Smooth muscle cell (in vitro differentiated cells): ENCODE measurements around the gene MTIF3. TPM values are rescaled to one million over a fixed set of nuclear protein-coding genes. Genes with fewer than 3 reads are reported as not detected.

Experiments
- DNase-seq: peaks from one replicate; lab custom pipeline; 2025; ENCODE audit not compliant: unreplicated experiment; lab: John Stamatoyannopoulos, UW
- H2AFZ ChIP-seq: fragments of 200-600 bp; sonication (generic); 2 replicates; pipeline ENCODE4 v1.6.0; 2016; ENCODE audit warnings: antibody characterized with exemption, low read depth, mild to moderate bottlenecking
- H3F3A ChIP-seq: fragments of 200-600 bp; sonication (generic); 2 replicates; pipeline ENCODE4 v1.6.0; 2017; ENCODE audit warnings: antibody characterized with exemption, low read depth
- H3K27ac ChIP-seq: fragments of 200-600 bp; sonication (generic); 2 replicates; pipeline ENCODE4 v1.5.1; 2016; ENCODE audit warnings: low read depth, mild to moderate bottlenecking
- H3K27me3 ChIP-seq: fragments of 200-600 bp; sonication (generic); 2 replicates; pipeline ENCODE4 v1.6.1; 2016; ENCODE audit warnings: low read depth, mild to moderate bottlenecking
- H3K36me3 ChIP-seq: fragments of 200-600 bp; sonication (generic); 2 replicates; pipeline ENCODE4 v1.5.1; 2016; ENCODE audit warnings: low read depth
- H3K4me1 ChIP-seq: fragments of 200-600 bp; sonication (generic); 2 replicates; pipeline ENCODE4 v1.5.1; 2016; ENCODE audit warnings: low read depth
- H3K4me2 ChIP-seq: fragments of 200-600 bp; sonication (generic); 2 replicates; pipeline ENCODE4 v1.6.0; 2016; ENCODE audit warnings: mild to moderate bottlenecking
- H3K4me3 ChIP-seq: fragments of 200-600 bp; sonication (generic); 2 replicates; pipeline ENCODE4 v1.5.1; 2016; ENCODE audit warnings: mild to moderate bottlenecking
- H3K79me2 ChIP-seq: fragments of 200-600 bp; sonication (generic); 2 replicates; pipeline ENCODE4 v1.6.0; 2016; ENCODE audit warnings: low read depth, mild to moderate bottlenecking
- H3K9ac ChIP-seq: fragments of 200-600 bp; sonication (generic); 2 replicates; pipeline ENCODE4 v1.6.0; 2016; ENCODE audit warnings: low read depth
- H3K9me3 ChIP-seq: fragments of 200-600 bp; sonication (generic); replicated peaks from 2 replicates; pipeline ENCODE4 v1.5.1; 2016; ENCODE audit warnings: low read depth
- H4K20me1 ChIP-seq: fragments of 200-600 bp; sonication (generic); 2 replicates; pipeline ENCODE4 v1.6.0; 2016; ENCODE audit warnings: low read depth
- CTCF ChIP-seq: fragments of 200-600 bp; sonication (generic); IDR thresholded peaks from 2 replicates; pipeline ENCODE4 v1.5.1; 2017; ENCODE audit warnings: borderline replicate concordance, mild to moderate bottlenecking, antibody characterized with exemption; ENCODE audit not compliant: insufficient read depth, poor library complexity, severe bottlenecking
- WGBS: methylation state at CpG from one replicate; pipeline ENCODE4 v1.1.7; 2016; ENCODE audit warnings: low lambda C conversion rate; 5-methylcytosine and 5-hydroxymethylcytosine counted together
- polyA plus RNA-seq: library from polyadenylated mRNA; unstranded; fragments of >200 nt; fragmentation: Nextera tagmentation; extraction: Ambion mirVana; gene quantifications from 2 replicates; pipeline ENCODE4 v1.2.1, GENCODE V29; 2016
- total RNA-seq: library from RNA; depleted of rRNA; stranded (reverse); fragments of >200 nt; gene quantifications from 2 replicates; pipeline ENCODE4 v1.2.3, GENCODE V29; 2014

Gene MTIF3
- total and polyA plus RNA-seq, 2 experiments from 2014 or later = 57.0 to 60.5 TPM

- 94% methylated on average over 8 of the region's 8 CpGs for WGBS
- Histone ChIP-seq H2AFZ (no peak overlapping the region), H3F3A (peaks cover 5% of the 10 kb centered on the region), H3K9me3 (no peaks in the 10 kb centered on the region), H3K79me2 (no peaks in the 10 kb centered on the region), H4K20me1 (peaks cover 4% of the 10 kb centered on the region), H3K4me2 (no peak overlapping the region), H3K4me1 (peaks cover 17% of the 10 kb centered on the region), H3K27me3 (peaks cover 5% of the 10 kb centered on the region), H3K36me3 (no peaks in the 10 kb centered on the region), H3K9ac (no peak overlapping the region), H3K27ac (no peak overlapping the region), H3K4me3 (no peak overlapping the region)
- TF ChIP-seq CTCF = no peak
- no peak for DNase-seq
These were observed 29.1 kb downstream of the MTIF3 start for GRCh38 chr13:27421101-27421871.

- WGBS = 95% methylated on average over 1 of the region's 1 CpG
- H3K36me3 ChIP-seq = no peaks in the 10 kb centered on the region
- peaks cover 15% of the 10 kb centered on the region for H3K27me3 ChIP-seq
- no peak overlapping the region for H3K27ac ChIP-seq
- no peak for TF ChIP-seq CTCF
- H3F3A ChIP-seq = peaks cover 5% of the 10 kb centered on the region
- no peak overlapping the region for H2AFZ ChIP-seq
- peaks cover 4% of the 10 kb centered on the region for H3K4me1 ChIP-seq
- no peaks in the 10 kb centered on the region for H3K79me2 ChIP-seq
- H3K9me3 ChIP-seq = no peaks in the 10 kb centered on the region
- no peak overlapping the region for H3K9ac ChIP-seq
- H3K4me3 ChIP-seq = no peak overlapping the region
- no peaks in the 10 kb centered on the region for H4K20me1 ChIP-seq
- no peak overlapping the region for H3K4me2 ChIP-seq
- no peak for DNase-seq
These were observed 31.0 kb downstream of the MTIF3 start for GRCh38 chr13:27419328-27419727.

- Histone ChIP-seq H3K4me3 (no peak overlapping the region), H3K79me2 (no peaks in the 10 kb centered on the region), H3K4me2 (no peak overlapping the region), H3K4me1 (no peaks in the 10 kb centered on the region), H3K9me3 (no peaks in the 10 kb centered on the region), H3F3A (no peaks in the 10 kb centered on the region), H4K20me1 (no peaks in the 10 kb centered on the region), H3K27ac (no peak overlapping the region), H2AFZ (no peak overlapping the region), H3K27me3 (peaks cover 33% of the 10 kb centered on the region), H3K9ac (no peak overlapping the region), H3K36me3 (no peaks in the 10 kb centered on the region)
- WGBS = 100% methylated on average over 1 of the region's 1 CpG
- DNase-seq = no peak
- TF ChIP-seq CTCF = no peak
These were observed 35.2 kb downstream of the MTIF3 start for GRCh38 chr13:27415116-27415515.

- Histone ChIP-seq H4K20me1 (no peaks in the 10 kb centered on the region), H3K27me3 (peaks cover 34% of the 10 kb centered on the region), H3K79me2 (no peaks in the 10 kb centered on the region), H3F3A (no peaks in the 10 kb centered on the region), H3K4me3 (no peak overlapping the region), H2AFZ (no peak overlapping the region), H3K36me3 (no peaks in the 10 kb centered on the region), H3K4me2 (no peak overlapping the region), H3K4me1 (no peaks in the 10 kb centered on the region), H3K9me3 (no peaks in the 10 kb centered on the region), H3K27ac (no peak overlapping the region), H3K9ac (no peak overlapping the region)
- no peak for TF ChIP-seq CTCF
- WGBS = 73% methylated on average over 3 of the region's 3 CpGs
- no peak for DNase-seq
These were observed 39.0 kb downstream of the MTIF3 start for GRCh38 chr13:27411341-27411740.
